ENCODE results near the gene ZNF804A. TPM values are rescaled to one million over a fixed set of nuclear protein-coding genes. Genes with fewer than 3 reads are reported as not detected.

ZNF804A gene
- total RNA-seq, 1 donor from 2014 or later = not detected

GRCh38 chr2:184936761-184937160 lies 338.4 kb downstream of the ZNF804A start:
- no peak for TF ChIP-seq CTCF (IDR thresholded peaks at IDR 0.05)
- no peak for DNase-seq (ENCODE audit: extremely low spot score, unreplicated experiment)
- Mint-ChIP-seq H3K27me3 (ENCODE audit: unreplicated experiment) (no peaks in the 10 kb centered on the region), H3K27ac (ENCODE audit: unreplicated experiment) (no peak overlapping the region), H3K4me3 (ENCODE audit: unreplicated experiment) (no peak overlapping the region), H3K4me1 (ENCODE audit: unreplicated experiment) (no peaks in the 10 kb centered on the region), H3K9me3 (ENCODE audit: unreplicated experiment) (peaks cover 6% of the 10 kb centered on the region), H3K36me3 (ENCODE audit: unreplicated experiment) (no peaks in the 10 kb centered on the region)

GRCh38 chr2:184938221-184938985 lies 340.1 kb downstream of the ZNF804A start:
- Mint-ChIP-seq H3K27me3 (ENCODE audit: unreplicated experiment) (no peaks in the 10 kb centered on the region), H3K4me1 (ENCODE audit: unreplicated experiment) (no peaks in the 10 kb centered on the region), H3K27ac (ENCODE audit: unreplicated experiment) (no peak overlapping the region), H3K36me3 (ENCODE audit: unreplicated experiment) (no peaks in the 10 kb centered on the region), H3K9me3 (ENCODE audit: unreplicated experiment) (peaks cover 6% of the 10 kb centered on the region), H3K4me3 (ENCODE audit: unreplicated experiment) (no peak overlapping the region)
- DNase-seq (ENCODE audit: extremely low spot score, unreplicated experiment) = no peak
- no peak for TF ChIP-seq CTCF (IDR thresholded peaks at IDR 0.05)

GRCh38 chr2:184945326-184945725 lies 347.0 kb downstream of the ZNF804A start:
- no peak for TF ChIP-seq CTCF (IDR thresholded peaks at IDR 0.05)
- DNase-seq (ENCODE audit: extremely low spot score, unreplicated experiment) = no peak
- H3K27ac Mint-ChIP-seq (ENCODE audit: unreplicated experiment) = no peak overlapping the region
- no peaks in the 10 kb centered on the region for H3K9me3 Mint-ChIP-seq (ENCODE audit: unreplicated experiment)
- H3K4me1 Mint-ChIP-seq (ENCODE audit: unreplicated experiment) = no peaks in the 10 kb centered on the region
- H3K27me3 Mint-ChIP-seq (ENCODE audit: unreplicated experiment) = no peaks in the 10 kb centered on the region
- H3K4me3 Mint-ChIP-seq (ENCODE audit: unreplicated experiment) = no peak overlapping the region
- no peaks in the 10 kb centered on the region for H3K36me3 Mint-ChIP-seq (ENCODE audit: unreplicated experiment)

GRCh38 chr2:184945824-184946223 lies 347.5 kb downstream of the ZNF804A start:
- H3K36me3 Mint-ChIP-seq (ENCODE audit: unreplicated experiment) = no peaks in the 10 kb centered on the region
- no peaks in the 10 kb centered on the region for H3K9me3 Mint-ChIP-seq (ENCODE audit: unreplicated experiment)
- H3K27me3 Mint-ChIP-seq (ENCODE audit: unreplicated experiment) = no peaks in the 10 kb centered on the region
- no peak for TF ChIP-seq CTCF (IDR thresholded peaks at IDR 0.05)
- DNase-seq (ENCODE audit: extremely low spot score, unreplicated experiment) = no peak
- H3K4me1 Mint-ChIP-seq (ENCODE audit: unreplicated experiment) = no peaks in the 10 kb centered on the region
- no peak overlapping the region for H3K27ac Mint-ChIP-seq (ENCODE audit: unreplicated experiment)
- H3K4me3 Mint-ChIP-seq (ENCODE audit: unreplicated experiment) = no peak overlapping the region

- H3K9me3 Mint-ChIP-seq (ENCODE audit: unreplicated experiment) = peaks cover 14% of the 10 kb centered on the region
- no peak for TF ChIP-seq CTCF (IDR thresholded peaks at IDR 0.05)
Observed at GRCh38 chr2:184956856-184957255, 358.5 kb downstream of the ZNF804A start.

More at GRCh38 chr2:184956856-184957255, 358.5 kb downstream of the ZNF804A start:
- Mint-ChIP-seq H3K27me3 (ENCODE audit: unreplicated experiment) (no peaks in the 10 kb centered on the region), H3K27ac (ENCODE audit: unreplicated experiment) (no peak overlapping the region), H3K36me3 (ENCODE audit: unreplicated experiment) (no peaks in the 10 kb centered on the region), H3K4me3 (ENCODE audit: unreplicated experiment) (no peak overlapping the region), H3K4me1 (ENCODE audit: unreplicated experiment) (no peaks in the 10 kb centered on the region)
- DNase-seq (ENCODE audit: extremely low spot score, unreplicated experiment) = no peak

All from osteocyte (in vitro differentiated cells).